ENCODE data around the gene CDON. TPM values are rescaled to one million over a fixed set of nuclear protein-coding genes. Genes with fewer than 3 reads are reported as not detected.

CDON gene
- total and polyA plus RNA-seq, 9 donors = 15.0 to 211 (median 124) TPM

DNA sequence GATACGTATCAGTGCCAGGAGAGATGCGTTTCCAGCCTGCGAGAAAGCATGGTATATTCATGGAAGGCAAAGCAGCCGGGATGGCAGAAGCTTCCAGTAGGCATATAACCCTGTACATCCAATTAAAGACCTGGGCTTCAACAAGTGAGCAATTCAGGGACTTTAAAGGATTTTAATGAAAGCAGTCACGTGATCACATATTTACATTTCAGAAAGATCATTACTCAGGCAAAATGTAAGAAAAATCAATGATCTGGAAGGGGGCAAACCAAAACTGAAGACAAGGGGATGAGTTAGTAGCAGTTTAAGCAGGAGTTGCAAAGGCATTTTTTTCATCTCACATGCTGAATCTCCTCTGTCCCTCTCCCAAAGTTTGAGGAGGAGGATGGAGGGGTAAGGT, 7.8 kb downstream of the CDON start:
- intact Hi-C loops (cut with DNase I) = loop anchor here in 2 of 4 donors (10.0 kb wide), 2 partner anchors 60 to 110 kb away; partner anchors contain the start of gene VSIG10L2 (in 2 of the 2)
- H3K27me3 ChIP-seq = no peaks in the 10 kb centered on the region
- no peak overlapping the region for H3K4me3 ChIP-seq
- peaks cover 4% of the 10 kb centered on the region for H3K4me1 ChIP-seq (ENCODE audit: insufficient read depth)
- TF ChIP-seq, protein P1, sequence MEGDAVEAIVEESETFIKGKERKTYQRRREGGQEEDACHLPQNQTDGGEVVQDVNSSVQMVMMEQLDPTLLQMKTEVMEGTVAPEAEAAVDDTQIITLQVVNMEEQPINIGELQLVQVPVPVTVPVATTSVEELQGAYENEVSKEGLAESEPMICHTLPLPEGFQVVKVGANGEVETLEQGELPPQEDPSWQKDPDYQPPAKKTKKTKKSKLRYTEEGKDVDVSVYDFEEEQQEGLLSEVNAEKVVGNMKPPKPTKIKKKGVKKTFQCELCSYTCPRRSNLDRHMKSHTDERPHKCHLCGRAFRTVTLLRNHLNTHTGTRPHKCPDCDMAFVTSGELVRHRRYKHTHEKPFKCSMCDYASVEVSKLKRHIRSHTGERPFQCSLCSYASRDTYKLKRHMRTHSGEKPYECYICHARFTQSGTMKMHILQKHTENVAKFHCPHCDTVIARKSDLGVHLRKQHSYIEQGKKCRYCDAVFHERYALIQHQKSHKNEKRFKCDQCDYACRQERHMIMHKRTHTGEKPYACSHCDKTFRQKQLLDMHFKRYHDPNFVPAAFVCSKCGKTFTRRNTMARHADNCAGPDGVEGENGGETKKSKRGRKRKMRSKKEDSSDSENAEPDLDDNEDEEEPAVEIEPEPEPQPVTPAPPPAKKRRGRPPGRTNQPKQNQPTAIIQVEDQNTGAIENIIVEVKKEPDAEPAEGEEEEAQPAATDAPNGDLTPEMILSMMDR (IDR thresholded peaks at IDR 0.05) = no peak
- TF ChIP-seq EP300 (IDR thresholded peaks at IDR 0.05) = no peak
- no peak for TF ChIP-seq POLR2A (IDR thresholded peaks at IDR 0.05)
- H3K36me3 ChIP-seq = no peaks in the 10 kb centered on the region
- no peak for DNase-seq
- no peaks in the 10 kb centered on the region for H3K9me3 ChIP-seq
- 94 to 96% (median 95%) methylated on average over 5 of the region's 5 CpGs for whole genome bisulfite sequencing, 3 donors
- no peak overlapping the region for H3K27ac ChIP-seq

DNA sequence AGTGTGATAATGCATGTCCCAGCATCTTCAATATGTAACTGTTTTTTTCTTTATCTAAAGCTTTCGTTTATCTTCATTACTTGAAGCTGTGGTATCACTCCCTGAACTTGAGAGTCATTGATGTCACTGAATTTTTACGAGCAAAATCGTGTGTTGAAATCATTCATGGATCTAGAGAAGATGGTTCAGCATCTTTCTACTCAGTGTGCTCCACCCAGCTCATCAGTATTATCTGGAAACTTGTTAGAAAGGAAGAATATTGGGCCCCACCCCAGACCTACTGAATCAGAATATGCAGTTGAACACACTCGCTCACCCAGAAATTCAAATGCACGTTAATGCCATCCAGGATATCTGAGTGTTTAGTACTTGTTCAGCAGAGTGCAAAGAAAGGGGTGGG, 8.3 kb downstream of the CDON start:
- intact Hi-C loops (cut with DNase I) = loop anchor here in 2 of 4 donors (10.0 kb wide), 2 partner anchors 60 to 110 kb away; partner anchors contain the start of gene VSIG10L2 (in 2 of the 2)
- no peaks in the 10 kb centered on the region for H3K36me3 ChIP-seq
- H3K27me3 ChIP-seq = no peaks in the 10 kb centered on the region
- no peaks in the 10 kb centered on the region for H3K9me3 ChIP-seq
- no peak for DNase-seq
- H3K4me3 ChIP-seq = no peak overlapping the region
- H3K27ac ChIP-seq = no peak overlapping the region
- TF ChIP-seq EP300 (IDR thresholded peaks at IDR 0.05) (no peak), POLR2A (IDR thresholded peaks at IDR 0.05) (no peak)
- TF ChIP-seq, protein P1 (IDR thresholded peaks at IDR 0.05) = no peak
- H3K4me1 ChIP-seq (ENCODE audit: insufficient read depth) = peaks cover 4% of the 10 kb centered on the region
- 49 to 61% (median 54%) methylated on average over 5 of the region's 5 CpGs for WGBS, 3 donors

DNA sequence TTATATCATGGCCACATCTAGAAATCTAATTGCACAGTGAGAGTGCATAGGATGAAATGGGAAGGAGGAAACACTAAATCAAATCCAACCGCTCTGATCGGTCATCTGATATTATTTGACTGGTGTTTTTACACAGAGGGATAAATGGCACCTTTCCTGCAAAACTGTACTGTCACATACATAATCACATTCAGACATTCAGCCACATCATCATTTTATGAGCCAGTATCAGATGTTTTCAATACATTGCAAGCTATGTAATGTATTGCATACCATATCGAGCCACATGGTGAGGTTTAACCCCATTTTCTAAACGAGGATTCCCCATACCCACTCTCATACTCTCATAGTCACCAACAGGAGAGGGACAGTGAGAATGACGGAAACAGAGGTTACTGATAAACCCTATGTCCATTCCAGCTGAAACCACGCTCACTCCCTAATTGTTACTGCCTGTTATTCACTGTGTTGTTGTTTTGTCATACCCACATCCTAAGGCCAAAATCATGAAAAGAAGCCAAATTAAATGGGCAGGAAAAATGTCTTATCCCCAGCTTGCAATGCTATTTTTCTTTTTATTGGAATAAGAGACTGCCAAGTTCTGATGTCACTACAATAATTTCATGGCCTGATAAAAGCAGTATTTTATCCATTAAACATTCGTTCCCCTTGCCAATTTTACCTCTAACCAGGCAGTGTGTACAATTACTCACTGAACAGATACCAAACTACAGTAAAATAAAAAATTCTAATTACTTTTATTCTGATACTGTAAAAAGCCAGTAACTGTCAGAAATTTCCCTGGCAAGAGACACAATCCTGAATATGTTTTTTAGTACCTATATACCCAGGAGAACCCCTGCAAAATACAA, 9.0 kb downstream of the CDON start:
- no peak for DNase-seq
- H3K27me3 ChIP-seq = no peaks in the 10 kb centered on the region
- intact Hi-C loops (cut with DNase I) = loop anchor here in 2 of 4 donors (10.0 kb wide), 2 partner anchors 59 to 109 kb away; partner anchors contain the start of gene VSIG10L2 (in 2 of the 2)
- WGBS, 3 donors = 56 to 59% (median 59%) methylated on average over 7 of the region's 7 CpGs
- H3K4me1 ChIP-seq (ENCODE audit: insufficient read depth) = peaks cover 5% of the 10 kb centered on the region
- no peaks in the 10 kb centered on the region for H3K36me3 ChIP-seq
- no peaks in the 10 kb centered on the region for H3K9me3 ChIP-seq
- no peak overlapping the region for H3K27ac ChIP-seq
- H3K4me3 ChIP-seq = no peak overlapping the region
- TF ChIP-seq, protein P1 (IDR thresholded peaks at IDR 0.05) = no peak
- TF ChIP-seq POLR2A (IDR thresholded peaks at IDR 0.05) (no peak), EP300 (IDR thresholded peaks at IDR 0.05) (no peak)

DNA sequence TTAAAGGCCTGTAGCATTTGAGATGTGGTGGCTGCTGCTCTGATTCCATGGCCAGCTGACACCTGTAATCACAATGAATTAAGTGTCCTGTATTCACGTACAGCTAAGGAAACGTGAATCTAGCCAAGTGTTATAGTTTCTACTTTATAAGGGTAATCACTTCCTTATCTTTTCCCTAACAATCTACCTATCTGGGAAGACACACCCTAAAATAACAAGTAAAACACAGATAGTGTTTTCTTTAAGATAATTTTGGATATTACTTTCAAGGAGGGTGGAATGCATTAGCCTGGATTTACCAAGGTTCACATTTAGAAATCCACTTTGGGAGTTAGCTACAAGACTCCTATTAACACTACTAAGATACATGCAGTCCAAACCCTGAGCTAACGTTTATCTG, 11.5 kb downstream of the CDON start:
- TF ChIP-seq EP300 (IDR thresholded peaks at IDR 0.05) (no peak), POLR2A (IDR thresholded peaks at IDR 0.05) (no peak)
- TF ChIP-seq, protein P1 (IDR thresholded peaks at IDR 0.05) = no peak
- intact Hi-C loops (cut with DNase I) = loop anchor here in 2 of 4 donors (10.0 kb wide), 2 partner anchors 56 to 106 kb away; partner anchors contain the start of gene VSIG10L2 (in 2 of the 2)
- H3K4me3 ChIP-seq = no peak overlapping the region
- DNase-seq = no peak
- no peaks in the 10 kb centered on the region for H3K27me3 ChIP-seq
- peaks cover 5% of the 10 kb centered on the region for H3K4me1 ChIP-seq (ENCODE audit: insufficient read depth)
- no peak overlapping the region for H3K27ac ChIP-seq
- 56 to 70% (median 65%) methylated on average over 3 of the region's 3 CpGs for WGBS, 3 donors
- H3K36me3 ChIP-seq = no peaks in the 10 kb centered on the region
- no peaks in the 10 kb centered on the region for H3K9me3 ChIP-seq
